Peyer's patch (tissue), 4 donors: ENCODE measurements around the gene PDC.

Experiments used
- CTCF ChIP-seq, 6 experiments: fragments of 450-650 bp in 4 of 6; fragments of 200-600 bp in 2 of 6; sonication (generic) in 1 of 6; IDR thresholded peaks; one replicate each; pipeline ENCODE4 v1.5.1; 2017 to 2019; ENCODE audit warnings: antibody characterized with exemption in 6 of 6, mild to moderate bottlenecking in 3 of 6, moderate library complexity in 1 of 6
- POLR2A ChIP-seq, 2 donors: fragments of 450-650 bp; IDR thresholded peaks; one replicate each; pipeline ENCODE4 v1.5.1; 2017; ENCODE audit warnings: antibody characterized with exemption in 2 of 2, mild to moderate bottlenecking in 2 of 2, moderate library complexity in 2 of 2

GRCh38 chr1:186418503-186418902, 42.4 kb downstream of the PDC start:
- TF ChIP-seq CTCF (IDR thresholded peaks at IDR 0.05) (no peak), POLR2A (IDR thresholded peaks at IDR 0.05) (no peak)
